Measurements from ENCODE around the gene ADAMTSL5.
"Not testable (repeated sequence)": the region's sequence is repeated elsewhere in the genome, so short reads cannot be mapped to it uniquely, and the experiment has no call there.

ADAMTSL5 gene

GRCh38 chr19:1513499-1514294 lies 878 bp upstream of the ADAMTSL5 start:
- peak; percentile 68 for DNase-seq (ENCODE audit: low read depth)

GRCh38 chr19:1511318-1512317 lies 1.2 kb downstream of the ADAMTSL5 start:
- no peak for DNase-seq (ENCODE audit: low read depth)

DNA sequence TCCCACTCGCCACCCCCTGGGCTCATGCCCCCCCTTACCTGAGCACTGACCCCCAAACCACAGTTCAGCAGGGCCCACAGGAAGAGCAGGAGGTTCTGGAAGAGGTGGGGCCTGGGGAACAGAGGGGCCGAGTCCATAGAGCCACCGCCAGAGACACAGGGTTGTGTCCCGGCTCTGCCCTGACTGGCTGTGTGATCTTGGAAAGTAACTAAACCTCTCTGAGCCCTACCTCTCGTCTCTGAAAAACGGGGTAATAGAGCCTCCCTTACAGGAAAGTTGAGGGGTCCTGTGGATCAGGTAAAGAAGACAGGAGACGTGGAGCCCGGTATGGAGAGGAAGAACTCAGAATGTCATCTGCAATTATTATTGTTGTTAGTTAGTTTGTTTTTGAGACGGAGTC lies 2.0 kb downstream of the ADAMTSL5 start:
- DNase-seq (ENCODE audit: low read depth): no peak

- no peak for DNase-seq (ENCODE audit: low read depth)
These were observed 2.4 kb downstream of the ADAMTSL5 start for GRCh38 chr19:1510442-1510806.

DNA sequence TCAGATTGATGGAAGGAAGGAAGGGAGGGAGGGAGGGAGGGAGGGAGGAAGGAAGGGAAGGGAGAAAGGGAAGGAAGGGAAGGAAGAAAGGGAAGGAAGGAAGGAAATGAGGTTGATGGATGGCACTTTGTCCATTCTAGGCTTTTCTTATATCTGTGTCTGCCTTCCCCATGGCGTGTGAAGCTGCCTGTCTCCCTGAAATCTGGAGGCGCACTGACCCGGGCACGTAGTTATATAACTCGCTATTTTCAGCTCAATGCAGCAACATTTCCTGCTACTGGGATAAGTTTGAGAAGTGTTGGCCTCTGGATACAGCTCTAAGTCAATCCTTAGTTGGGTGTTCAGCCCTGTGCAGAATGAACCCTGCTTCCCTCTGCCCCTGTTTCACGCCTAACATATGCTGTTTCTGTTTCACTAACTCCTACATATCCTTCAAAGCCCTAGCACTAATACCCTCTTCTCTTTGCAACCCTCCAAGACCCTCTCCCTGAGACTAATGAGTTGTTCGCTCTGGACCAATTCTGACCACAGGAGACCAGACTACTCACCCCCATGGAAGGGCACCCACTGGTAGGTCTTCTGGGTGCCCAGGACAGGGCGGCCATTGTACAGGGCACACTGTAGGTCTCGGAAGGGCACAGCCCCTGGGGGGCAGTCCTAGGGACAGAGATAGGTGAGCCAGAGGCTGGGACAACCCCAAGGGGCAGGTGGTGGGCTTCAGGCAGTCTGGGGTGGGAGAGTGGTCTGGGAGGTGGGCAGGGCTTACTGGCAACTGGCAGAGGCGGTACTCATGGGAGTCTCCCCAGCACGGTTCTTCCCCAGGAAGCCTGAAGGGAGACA lies 3.0 kb downstream of the ADAMTSL5 start:
- no peak for DNase-seq (ENCODE audit: low read depth)

DNA sequence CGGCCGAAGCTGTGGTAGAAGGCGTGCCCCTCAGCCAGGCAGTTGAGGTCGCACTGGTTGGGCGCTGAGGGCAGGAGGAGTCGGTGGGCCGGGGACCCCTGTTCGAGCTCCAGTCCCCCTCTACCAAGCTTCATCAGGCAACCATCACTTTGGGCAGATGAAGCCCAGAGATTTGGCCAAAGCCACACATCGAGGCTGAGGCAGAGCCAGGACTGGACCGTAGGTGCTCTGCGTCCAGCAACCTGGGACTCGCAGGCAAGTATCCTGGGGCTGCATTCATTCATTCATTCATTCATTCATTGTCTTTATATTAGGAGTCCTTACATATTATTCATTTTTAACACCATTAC lies 4.3 kb downstream of the ADAMTSL5 start:
- no peak for DNase-seq (ENCODE audit: low read depth)

- DNase-seq (ENCODE audit: low read depth): peak; percentile 83
These were observed 4.9 kb downstream of the ADAMTSL5 start for GRCh38 chr19:1507763-1508506.

- DNase-seq (ENCODE audit: low read depth): no peak
These were observed 5.6 kb downstream of the ADAMTSL5 start for GRCh38 chr19:1507192-1507660.

- DNase-seq (ENCODE audit: low read depth): no peak
These were observed 6.6 kb downstream of the ADAMTSL5 start for GRCh38 chr19:1505991-1506881.

GRCh38 chr19:1505012-1505411 lies 7.8 kb downstream of the ADAMTSL5 start:
- DNase-seq (ENCODE audit: low read depth): no peak

DNA sequence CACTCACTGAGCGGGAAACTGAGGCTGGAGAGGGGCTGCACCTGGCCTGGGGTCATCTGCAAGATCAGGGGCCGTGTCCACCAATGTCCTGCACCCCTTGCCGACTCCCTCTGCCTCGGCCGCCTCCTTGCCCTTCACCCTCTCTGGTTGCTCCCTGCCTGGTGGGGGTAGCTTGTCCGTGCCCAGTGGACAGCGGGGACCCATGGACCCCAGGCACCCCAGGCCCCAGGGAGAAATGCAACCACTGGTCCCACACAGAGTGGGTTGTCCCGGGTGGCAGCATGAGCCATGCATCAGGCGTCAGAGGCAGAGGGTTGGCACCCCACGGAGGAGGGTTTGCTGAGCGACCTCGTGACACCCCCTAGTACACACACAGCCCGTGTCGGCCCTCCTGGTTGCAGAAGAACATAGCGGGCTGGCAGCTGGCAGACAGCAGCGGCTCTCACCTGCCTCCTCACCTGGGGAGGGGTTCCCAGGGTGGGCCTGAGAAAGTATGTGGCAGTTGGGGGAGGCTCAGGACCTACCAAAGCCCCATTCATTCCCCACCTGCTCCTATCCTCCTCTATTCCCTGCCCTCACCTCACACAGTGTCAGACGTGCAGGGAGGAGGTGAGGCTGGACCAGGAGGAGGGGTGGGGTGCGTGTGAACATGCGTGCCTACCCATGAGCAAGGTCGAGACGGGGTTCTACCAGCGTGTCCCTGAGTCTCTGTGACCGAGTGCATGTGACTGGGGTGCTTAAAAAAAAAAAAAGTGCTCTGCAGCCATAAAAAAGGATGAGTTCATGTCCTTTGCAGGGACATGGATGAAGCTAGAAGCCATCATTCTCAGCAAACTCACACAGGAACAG lies 8.7 kb downstream of the ADAMTSL5 start:
- no peak for DNase-seq (ENCODE audit: low read depth)

DNA sequence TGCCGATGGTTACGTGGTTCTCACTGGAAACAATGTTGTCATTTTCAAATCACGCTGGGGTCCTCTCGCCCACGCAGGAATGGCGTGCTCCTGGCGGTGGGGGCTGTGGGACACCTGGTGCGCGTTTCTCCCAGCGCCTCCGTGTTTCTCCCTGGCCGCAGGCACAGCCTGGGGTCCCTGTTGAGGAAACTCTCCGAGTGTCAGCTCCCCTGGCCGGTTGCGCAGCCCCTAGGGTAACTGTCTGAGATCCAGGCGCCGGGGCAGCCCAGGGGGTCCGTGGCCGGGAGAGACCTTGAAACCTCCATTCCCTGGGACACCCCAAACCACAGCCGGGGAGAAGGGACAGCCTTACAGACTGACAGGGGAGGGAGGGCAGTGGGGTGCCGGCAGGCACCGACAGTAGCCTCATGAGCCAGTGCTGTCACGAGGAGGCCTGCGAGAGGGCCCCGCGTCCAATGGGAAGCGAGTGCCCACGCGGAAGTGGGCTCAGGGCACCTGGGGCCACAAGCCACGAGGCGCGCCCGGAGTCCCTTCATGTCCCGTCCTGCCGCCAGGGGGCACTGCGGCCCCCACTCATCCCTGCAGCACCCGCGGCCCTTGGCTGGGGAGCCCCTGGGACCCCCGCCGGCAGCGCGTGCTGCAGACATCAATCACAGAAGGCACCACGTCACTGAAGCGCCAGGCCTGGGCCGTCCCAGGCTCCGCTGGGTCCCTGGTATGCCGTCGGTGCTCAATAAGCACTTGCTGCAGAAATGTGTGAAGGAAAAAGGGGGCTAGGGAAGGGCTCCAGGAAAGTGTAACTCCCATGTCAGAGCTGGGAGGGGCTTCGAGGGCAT lies 9.5 kb downstream of the ADAMTSL5 start:
- DNase-seq (ENCODE audit: low read depth): peak; percentile 57

DNA sequence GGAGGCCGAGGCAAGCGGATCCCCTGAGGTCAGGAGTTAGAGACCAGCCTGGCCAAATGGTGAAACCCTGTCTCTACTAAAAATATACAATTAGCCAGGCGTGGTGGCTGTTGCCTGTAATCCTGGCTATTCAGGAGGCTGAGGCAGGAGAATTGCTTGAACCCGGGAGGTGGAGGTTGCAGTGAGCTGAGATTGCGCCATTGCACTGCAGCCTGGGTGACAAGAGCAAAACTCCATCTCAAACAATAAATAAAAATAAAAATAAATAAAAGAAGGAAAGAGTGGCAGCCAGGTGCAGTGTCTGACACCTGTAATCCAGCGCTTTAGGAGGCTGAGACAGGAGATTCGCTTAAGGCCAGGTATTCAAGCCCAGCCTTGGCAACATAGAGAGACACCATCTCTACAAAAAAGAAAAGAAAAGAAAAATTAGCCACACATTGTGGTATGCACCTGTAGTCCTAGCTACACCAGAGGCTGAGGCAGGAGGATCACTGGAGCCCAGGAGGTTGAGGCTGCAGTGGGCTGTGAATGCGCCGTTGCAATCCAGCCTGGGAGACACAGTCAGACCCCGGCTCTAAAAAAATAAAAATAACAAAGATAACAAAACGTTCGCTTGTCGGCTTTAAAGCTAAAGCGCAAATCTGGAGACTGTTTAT lies 10.3 kb downstream of the ADAMTSL5 start:
- DNase-seq (ENCODE audit: low read depth): no peak

DNA sequence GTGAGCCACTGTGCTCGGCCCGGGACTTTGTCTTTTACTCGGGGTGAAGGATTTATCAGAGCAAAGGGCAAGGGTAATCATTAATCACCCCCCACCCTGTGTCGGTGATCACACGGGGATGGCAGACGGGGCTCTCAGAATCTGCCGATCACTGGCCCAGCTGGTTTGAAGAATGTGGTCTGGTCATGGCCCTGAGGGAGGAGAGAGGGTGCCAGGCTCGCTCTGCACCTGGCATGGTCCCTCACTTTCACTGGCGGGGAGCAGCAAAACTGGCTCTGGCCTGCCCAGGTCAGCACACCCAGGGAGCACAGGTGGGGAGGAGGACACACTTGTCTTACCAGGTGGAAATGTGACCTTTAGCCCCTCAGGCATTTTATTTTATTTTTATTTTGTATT lies 11.6 kb downstream of the ADAMTSL5 start:
- no peak for DNase-seq (ENCODE audit: low read depth)

DNA sequence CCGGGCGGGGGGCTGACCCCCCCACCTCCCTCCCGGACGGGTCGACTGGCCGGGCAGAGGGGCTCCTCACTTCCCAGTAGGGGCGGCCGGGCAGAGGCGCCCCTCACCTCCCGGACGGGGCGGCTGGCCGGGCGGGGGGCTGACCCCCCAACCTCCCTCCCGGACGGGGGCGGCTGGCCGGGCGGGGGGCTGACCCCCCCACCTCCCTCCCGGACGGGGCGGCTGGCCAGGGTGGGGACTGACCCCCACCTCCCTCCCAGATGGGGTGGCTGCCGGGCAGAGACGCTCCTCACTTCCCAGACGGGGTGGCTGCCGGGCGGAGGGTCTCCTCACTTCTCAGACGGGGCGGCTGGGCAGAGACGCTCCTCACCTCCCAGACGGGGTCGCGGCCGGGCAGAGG lies 13.6 kb downstream of the ADAMTSL5 start:
- DNase-seq (ENCODE audit: low read depth): not testable (repeated sequence)

GRCh38 chr19:1497578-1498235 lies 15.1 kb downstream of the ADAMTSL5 start:
- no peak for DNase-seq (ENCODE audit: low read depth)
